PC-3 (cell line): Measurements from ENCODE around the gene CDK5RAP2. TPM values are rescaled to one million over a fixed set of nuclear protein-coding genes. Genes with fewer than 3 reads are reported as not detected.

Experiments used
- ATAC-seq: fragments of 200-7000 bp; cut with Tn5 transposase; 2 replicates; pipeline ENCODE4 v1.9.1; 2020; ENCODE audit warnings: mild to moderate bottlenecking, moderate library complexity
- BruUV-seq: library from RNA; stranded (reverse); fragments of 400-500 nt; replicated peaks from 2 replicates; lab custom pipeline; 2021; lab: Mats Ljungman, UMichigan
- CTCF ChIA-PET: fragments of 300-600 bp; sonication (Branson Sonifier 250); formaldehyde crosslinking; loops from one replicate; lab custom pipeline; 2022; ENCODE audit warnings: antibody characterized with exemption; lab: Charles Lee
- POLR2A ChIA-PET: fragments of 300-600 bp; sonication (Branson Sonifier 250); formaldehyde crosslinking; loops from one replicate; lab custom pipeline; 2022; ENCODE audit warnings: antibody characterized with exemption; ENCODE audit not compliant: unreplicated experiment; lab: Charles Lee
- DNase-seq: peaks from one replicate; pipeline ENCODE4 v3.0.0-alpha.2; 2015
- H2AFZ ChIP-seq: fragments of 300-600 bp; sonication (generic); 2 replicates; pipeline ENCODE4 v1.6.0; 2016; ENCODE audit warnings: antibody characterized with exemption, low read length
- H3F3A ChIP-seq: fragments of 300-600 bp; sonication (generic); one replicate; pipeline ENCODE4 v1.6.0; 2017; ENCODE audit warnings: antibody characterized with exemption, low read length, control low read depth, mild to moderate bottlenecking; ENCODE audit not compliant: unreplicated experiment
- H3K27ac ChIP-seq: fragments of 300-600 bp; sonication (generic); 2 replicates; pipeline ENCODE4 v1.5.1; 2016; ENCODE audit warnings: mild to moderate bottlenecking, low read length
- H3K27me3 ChIP-seq: fragments of 300-600 bp; sonication (generic); 2 replicates; pipeline ENCODE4 v1.6.1; 2016; ENCODE audit warnings: low read length, mixed read lengths
- H3K36me3 ChIP-seq: fragments of 300-600 bp; sonication (generic); 2 replicates; pipeline ENCODE4 v1.6.1; 2016; ENCODE audit warnings: low read depth, mixed run types, low read length, mixed read lengths
- H3K4me1 ChIP-seq: fragments of 300-600 bp; sonication (generic); 2 replicates; pipeline ENCODE4 v1.5.1; 2016; ENCODE audit warnings: low read length; ENCODE audit not compliant: insufficient read depth
- H3K4me2 ChIP-seq: fragments of 300-600 bp; sonication (generic); 2 replicates; pipeline ENCODE4 v1.6.0; 2016; ENCODE audit warnings: low read length
- H3K4me3 ChIP-seq: fragments of 300-600 bp; sonication (generic); 2 replicates; pipeline ENCODE4 v1.5.1; 2016; ENCODE audit warnings: mild to moderate bottlenecking, low read length, mixed read lengths
- H3K79me2 ChIP-seq: fragments of 300-600 bp; sonication (generic); 2 replicates; pipeline ENCODE4 v1.6.1; 2017; ENCODE audit warnings: low read length, mixed read lengths
- H3K9ac ChIP-seq: fragments of 300-600 bp; sonication (generic); 2 replicates; pipeline ENCODE4 v1.6.0; 2016; ENCODE audit warnings: mild to moderate bottlenecking, low read length
- H3K9me2 ChIP-seq: fragments of 300-600 bp; sonication (generic); replicated peaks from 2 replicates; pipeline ENCODE4 v1.6.1; 2016; ENCODE audit warnings: mixed run types, low read length, mixed read lengths
- H3K9me3 ChIP-seq: fragments of 300-600 bp; sonication (generic); 2 replicates; pipeline ENCODE4 v1.6.1; 2016; ENCODE audit warnings: low read length, mixed read lengths
- H4K20me1 ChIP-seq: fragments of 300-600 bp; sonication (generic); 2 replicates; pipeline ENCODE4 v1.6.1; 2016; ENCODE audit warnings: low read length, mixed read lengths
- CTCF ChIP-seq: fragments of 300-600 bp; sonication (generic); conservative IDR thresholded peaks from 2 replicates; pipeline ENCODE4 v1.5.1; 2017; ENCODE audit warnings: antibody characterized with exemption, low read depth, mild to moderate bottlenecking, low read length
- EZH2 ChIP-seq: fragments of 300-600 bp; sonication (generic); IDR thresholded peaks from one replicate; pipeline ENCODE4 v1.6.1; 2017; ENCODE audit warnings: antibody characterized with exemption, mild to moderate bottlenecking, low read length; ENCODE audit not compliant: unreplicated experiment
- EZH2phosphoT487 ChIP-seq: fragments of 300-600 bp; sonication (generic); IDR thresholded peaks from 2 replicates; pipeline ENCODE4 v1.6.1; 2018; ENCODE audit warnings: mild to moderate bottlenecking, antibody characterized with exemption, low read length, borderline replicate concordance
- intact Hi-C: fragments of 100-400 bp; cut with micrococcal nuclease; formaldehyde crosslinking; loops from 2 replicates; pipeline ENCODE4 v1.9.0; 2023
- total RNA-seq: library from RNA; depleted of rRNA; stranded (reverse); fragments of >200 nt; gene quantifications from 2 replicates; pipeline ENCODE4 v1.2.3, GENCODE V29; 2014

CDK5RAP2 gene
- total RNA-seq, 1 experiment from 2014 or later, result 37.4 TPM

GRCh38 chr9:120418315-120418714 is 161.7 kb downstream of the CDK5RAP2 start:
- ATAC-seq, result no peak
- intact Hi-C loops, result no loop called here
- CTCF ChIA-PET, result no interaction called here

GRCh38 chr9:120416781-120417427 is 163.1 kb downstream of the CDK5RAP2 start:
- CTCF ChIA-PET, result no interaction called here

More at GRCh38 chr9:120418315-120418714, 161.7 kb downstream of the CDK5RAP2 start:
- H3K36me3 ChIP-seq, result peaks cover 3% of the 10 kb centered on the region
- H3K4me2 ChIP-seq, result no peak overlapping the region
- no peaks in the 10 kb centered on the region for H3K9me3 ChIP-seq
- H3K27ac ChIP-seq, result no peak overlapping the region
- H3K9ac ChIP-seq, result no peak overlapping the region
- no peak overlapping the region for H2AFZ ChIP-seq
- H4K20me1 ChIP-seq, result no peaks in the 10 kb centered on the region
- no peaks in the 10 kb centered on the region for H3F3A ChIP-seq
- POLR2A ChIA-PET, result no interaction called here
- no peaks in the 10 kb centered on the region for H3K4me1 ChIP-seq
- no peaks in the 10 kb centered on the region for H3K79me2 ChIP-seq
- H3K9me2 ChIP-seq, result no peaks in the 10 kb centered on the region
- BruUV-seq, result no TSS peak
- DNase-seq, result no peak
- no peak for TF ChIP-seq CTCF
- TF ChIP-seq EZH2phosphoT487, result no peak
- no peak for TF ChIP-seq EZH2
- no peak overlapping the region for H3K4me3 ChIP-seq
- no peaks in the 10 kb centered on the region for H3K27me3 ChIP-seq

More at GRCh38 chr9:120416781-120417427, 163.1 kb downstream of the CDK5RAP2 start:
- Histone ChIP-seq H3K9ac (no peak overlapping the region), H3K4me3 (no peak overlapping the region), H2AFZ (no peak overlapping the region), H3K9me3 (no peaks in the 10 kb centered on the region), H4K20me1 (no peaks in the 10 kb centered on the region), H3K4me1 (no peaks in the 10 kb centered on the region), H3K9me2 (no peaks in the 10 kb centered on the region), H3K79me2 (no peaks in the 10 kb centered on the region), H3K4me2 (no peak overlapping the region), H3F3A (no peaks in the 10 kb centered on the region), H3K27me3 (no peaks in the 10 kb centered on the region), H3K27ac (no peak overlapping the region), H3K36me3 (no peaks in the 10 kb centered on the region; the same call in 1 of the 2 replicates)
- TF ChIP-seq EZH2phosphoT487 (no peak), EZH2 (no peak), CTCF (no peak)
- BruUV-seq, result no TSS peak
- POLR2A ChIA-PET, result no interaction called here
- intact Hi-C loops, result no loop called here
- no peak for ATAC-seq
- DNase-seq, result no peak
